ENCODE measurements around the gene COG5. TPM values are rescaled to one million over a fixed set of nuclear protein-coding genes. Genes with fewer than 3 reads are reported as not detected.

The COG5 gene
- total RNA-seq, 2 experiments from 2014 or later: 38.9 to 40.7 TPM

GRCh38 chr7:107364787-107365186 lies 198.9 kb downstream of the COG5 start:
- intact Hi-C loops (cut with micrococcal nuclease): no loop called here
- ChIA-PET POLR2A (no interaction called here), CTCF (no interaction called here)
- H3K27ac Mint-ChIP-seq: no peak overlapping the region
- H3K27me3 Mint-ChIP-seq: no peaks in the 10 kb centered on the region
- DNase-seq: no peak
- H3K9me3 Mint-ChIP-seq: peaks cover 8% of the 10 kb centered on the region
- H3K4me1 Mint-ChIP-seq (ENCODE audit: low read depth): no peaks in the 10 kb centered on the region
- peaks cover 30% of the 10 kb centered on the region for H3K36me3 Mint-ChIP-seq
- no peak overlapping the region for H3K4me3 Mint-ChIP-seq

DNA sequence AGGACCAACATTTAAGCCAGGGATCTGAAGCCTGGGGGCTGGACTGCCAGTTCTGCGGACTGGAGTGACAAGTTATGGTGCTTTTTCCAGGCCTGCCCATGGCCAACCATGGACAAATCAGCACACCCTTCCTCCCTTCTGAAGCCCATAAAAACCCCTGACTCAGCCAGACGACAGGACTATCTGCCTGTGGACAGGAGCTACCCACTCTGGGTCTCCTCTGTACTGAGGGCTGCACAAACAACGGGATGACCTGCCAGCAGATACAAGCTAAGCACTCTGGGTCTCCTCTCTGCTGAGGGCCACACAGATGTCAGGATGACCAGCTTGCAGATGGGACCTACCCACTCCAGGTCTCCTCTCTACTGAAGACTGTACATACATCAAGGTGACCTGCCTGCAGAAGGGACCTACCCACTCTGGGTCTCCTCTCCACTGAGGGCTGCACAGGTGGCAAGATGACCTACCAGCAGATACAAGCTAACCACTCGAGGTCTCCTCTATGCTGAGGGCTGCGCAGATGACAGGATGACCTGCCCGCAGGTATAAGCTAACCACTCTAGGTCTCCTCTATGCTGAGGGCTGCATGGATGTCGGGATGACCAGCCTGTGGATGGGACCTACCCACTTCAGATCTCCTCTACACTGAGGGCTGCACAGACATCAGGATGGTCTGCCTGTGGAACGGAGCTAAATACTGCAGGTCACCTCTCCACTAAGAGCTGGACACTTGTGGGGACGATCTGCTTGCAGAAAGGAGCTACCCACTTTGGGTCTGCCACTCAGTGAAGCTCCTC lies 204.0 kb downstream of the COG5 start:
- Mint-ChIP-seq H3K4me3 (no peak overlapping the region), H3K36me3 (peaks cover 41% of the 10 kb centered on the region), H3K27ac (no peak overlapping the region), H3K27me3 (no peaks in the 10 kb centered on the region), H3K4me1 (ENCODE audit: low read depth) (no peaks in the 10 kb centered on the region), H3K9me3 (peaks cover 8% of the 10 kb centered on the region)
- ChIA-PET CTCF (no interaction called here), POLR2A (no interaction called here)
- no peak for DNase-seq
- intact Hi-C loops (cut with micrococcal nuclease): no loop called here

DNA sequence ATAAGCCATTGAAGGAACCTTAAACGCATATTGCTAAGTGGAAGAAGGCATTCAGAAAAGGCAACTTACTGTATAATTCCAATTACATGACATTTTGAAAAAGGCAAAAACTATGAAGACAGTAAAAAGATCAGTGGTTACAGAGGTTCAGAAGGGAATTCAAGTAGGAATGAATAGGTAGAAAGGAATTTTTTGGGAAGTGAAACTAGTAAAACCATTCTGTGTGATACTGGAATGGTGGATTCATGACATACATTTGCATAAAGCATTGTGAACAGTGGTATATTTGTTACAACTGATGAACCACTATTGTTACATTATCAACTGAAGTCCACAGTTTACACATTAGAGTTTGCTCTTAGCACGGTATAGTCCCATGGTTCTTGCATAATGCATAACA lies 208.1 kb downstream of the COG5 start:
- no peak for DNase-seq
- ChIA-PET CTCF (no interaction called here), POLR2A (no interaction called here)
- H3K27me3 Mint-ChIP-seq: no peaks in the 10 kb centered on the region
- no peaks in the 10 kb centered on the region for H3K4me1 Mint-ChIP-seq (ENCODE audit: low read depth)
- intact Hi-C loops (cut with micrococcal nuclease): no loop called here
- H3K36me3 Mint-ChIP-seq: peaks cover 28% of the 10 kb centered on the region
- H3K27ac Mint-ChIP-seq: no peak overlapping the region
- no peak overlapping the region for H3K4me3 Mint-ChIP-seq
- peaks cover 7% of the 10 kb centered on the region for H3K9me3 Mint-ChIP-seq

DNA sequence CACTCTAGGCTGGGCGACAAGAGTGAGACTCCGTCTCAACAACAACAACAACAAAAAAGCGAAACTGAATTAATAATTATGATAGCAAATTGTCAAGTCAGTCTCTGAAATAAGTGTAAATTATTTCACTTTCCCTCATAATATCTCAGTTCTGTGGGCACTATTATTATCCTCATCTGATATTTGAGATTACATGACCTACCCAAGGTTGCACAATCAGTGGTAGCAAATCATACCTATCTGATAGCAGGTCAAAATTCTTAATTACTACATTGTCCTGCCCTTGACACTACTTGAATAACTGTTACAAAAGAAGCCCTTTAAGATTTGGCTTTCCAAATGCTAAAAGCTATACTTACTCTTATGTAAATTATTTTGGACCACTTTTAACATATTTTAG lies 209.1 kb downstream of the COG5 start:
- Mint-ChIP-seq H3K4me1 (ENCODE audit: low read depth) (no peaks in the 10 kb centered on the region), H3K27ac (no peak overlapping the region), H3K36me3 (peaks cover 18% of the 10 kb centered on the region), H3K9me3 (no peaks in the 10 kb centered on the region), H3K27me3 (no peaks in the 10 kb centered on the region), H3K4me3 (no peak overlapping the region)
- intact Hi-C loops (cut with micrococcal nuclease): no loop called here
- ChIA-PET POLR2A (no interaction called here), CTCF (no interaction called here)
- no peak for DNase-seq

DNA sequence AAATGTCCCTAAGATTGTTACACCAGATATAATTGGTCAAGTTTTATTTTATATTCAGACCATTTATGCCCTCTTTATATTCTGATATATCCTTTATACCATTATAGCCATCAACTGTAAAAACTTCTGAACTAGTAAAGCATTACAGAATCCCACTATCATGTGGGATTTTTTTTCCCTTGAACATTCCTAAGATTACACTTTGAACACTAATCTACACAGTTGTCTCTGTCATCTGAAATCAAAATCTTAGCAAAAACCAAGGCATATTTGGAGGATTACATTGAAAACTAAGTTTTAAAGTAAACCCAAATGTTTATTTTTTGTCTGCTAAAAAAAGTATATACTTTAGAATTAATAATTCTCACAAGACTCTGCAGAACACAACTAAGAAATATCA lies 210.0 kb downstream of the COG5 start:
- H3K9me3 Mint-ChIP-seq: no peaks in the 10 kb centered on the region
- intact Hi-C loops (cut with micrococcal nuclease): no loop called here
- ChIA-PET CTCF (no interaction called here), POLR2A (no interaction called here)
- H3K4me1 Mint-ChIP-seq (ENCODE audit: low read depth): no peaks in the 10 kb centered on the region
- H3K36me3 Mint-ChIP-seq: peaks cover 14% of the 10 kb centered on the region
- no peak overlapping the region for H3K4me3 Mint-ChIP-seq
- no peaks in the 10 kb centered on the region for H3K27me3 Mint-ChIP-seq
- no peak for DNase-seq
- H3K27ac Mint-ChIP-seq: no peak overlapping the region

DNA sequence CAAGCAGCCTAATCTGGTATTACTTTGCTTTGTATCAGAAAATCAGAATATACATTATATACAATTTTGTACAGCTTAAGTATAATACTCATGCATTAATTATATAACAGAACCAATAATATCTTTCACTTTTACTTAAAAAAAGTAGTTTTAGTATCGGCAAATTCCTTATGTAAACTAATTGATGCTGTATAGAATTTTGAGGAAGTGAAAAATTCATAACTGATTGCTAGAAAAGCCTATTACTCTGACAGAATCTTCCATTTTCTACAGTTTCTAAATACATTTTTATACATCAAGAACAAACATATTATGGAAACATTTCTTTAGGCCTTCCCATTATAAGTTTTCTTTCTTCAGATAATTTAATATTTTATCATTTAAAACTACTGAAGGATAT lies 217.8 kb downstream of the COG5 start:
- ChIA-PET CTCF (no interaction called here), POLR2A (no interaction called here)
- Mint-ChIP-seq H3K27me3 (no peaks in the 10 kb centered on the region), H3K27ac (no peak overlapping the region), H3K36me3 (peaks cover 26% of the 10 kb centered on the region), H3K9me3 (peaks cover 16% of the 10 kb centered on the region), H3K4me1 (ENCODE audit: low read depth) (peaks cover 2% of the 10 kb centered on the region), H3K4me3 (no peak overlapping the region)
- DNase-seq: no peak
- intact Hi-C loops (cut with micrococcal nuclease): no loop called here

DNA sequence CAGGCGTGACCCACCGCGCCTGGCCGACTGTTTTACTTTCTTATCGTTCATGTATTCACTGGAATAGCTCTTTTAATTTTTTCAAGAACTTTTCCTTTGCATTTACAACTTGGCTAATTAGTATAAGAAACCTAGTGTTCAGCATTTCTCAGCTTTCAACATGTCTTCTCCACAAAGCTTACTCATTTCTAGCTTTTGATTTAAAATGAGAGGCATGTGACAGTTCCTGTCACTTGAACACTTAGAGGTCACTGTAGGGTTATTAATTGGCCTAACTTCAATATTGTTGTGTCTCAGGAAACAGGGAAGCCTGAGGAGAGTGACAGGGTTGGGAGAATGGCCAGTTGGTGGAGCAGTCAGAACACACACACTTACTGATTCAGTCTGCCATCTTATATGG lies 218.9 kb downstream of the COG5 start:
- POLR2A ChIA-PET: no interaction called here
- no peak for DNase-seq
- Mint-ChIP-seq H3K4me3 (no peak overlapping the region), H3K27ac (no peak overlapping the region), H3K9me3 (peaks cover 16% of the 10 kb centered on the region), H3K36me3 (peaks cover 28% of the 10 kb centered on the region), H3K27me3 (no peaks in the 10 kb centered on the region), H3K4me1 (ENCODE audit: low read depth) (peaks cover 7% of the 10 kb centered on the region)
- intact Hi-C loops (cut with micrococcal nuclease): no loop called here
- CTCF ChIA-PET: interaction anchor here (0.6 to 1.0 kb wide), 2 partner anchors 52 to 69 kb away, joined by 3 read pairs; no protein-coding TSS in a partner anchor

GRCh38 chr7:107344286-107344685 lies 219.4 kb downstream of the COG5 start:
- Mint-ChIP-seq H3K4me1 (ENCODE audit: low read depth) (peaks cover 7% of the 10 kb centered on the region), H3K9me3 (peaks cover 16% of the 10 kb centered on the region), H3K27me3 (no peaks in the 10 kb centered on the region), H3K36me3 (peaks cover 28% of the 10 kb centered on the region), H3K27ac (no peak overlapping the region), H3K4me3 (no peak overlapping the region)
- DNase-seq: no peak
- CTCF ChIA-PET: interaction anchor here (1.0 kb wide), 1 partner anchor 52 kb away, joined by 3 read pairs; no protein-coding TSS in a partner anchor
- POLR2A ChIA-PET: no interaction called here
- intact Hi-C loops (cut with micrococcal nuclease): no loop called here

GRCh38 chr7:107338080-107338479 lies 225.6 kb downstream of the COG5 start:
- ChIA-PET POLR2A (no interaction called here), CTCF (no interaction called here)
- H3K4me3 Mint-ChIP-seq: no peak overlapping the region
- H3K36me3 Mint-ChIP-seq: peaks cover 15% of the 10 kb centered on the region
- H3K27ac Mint-ChIP-seq: no peak overlapping the region
- intact Hi-C loops (cut with micrococcal nuclease): no loop called here
- DNase-seq: no peak
- peaks cover 12% of the 10 kb centered on the region for H3K4me1 Mint-ChIP-seq (ENCODE audit: low read depth)
- H3K9me3 Mint-ChIP-seq: peaks cover 19% of the 10 kb centered on the region
- no peaks in the 10 kb centered on the region for H3K27me3 Mint-ChIP-seq

DNA sequence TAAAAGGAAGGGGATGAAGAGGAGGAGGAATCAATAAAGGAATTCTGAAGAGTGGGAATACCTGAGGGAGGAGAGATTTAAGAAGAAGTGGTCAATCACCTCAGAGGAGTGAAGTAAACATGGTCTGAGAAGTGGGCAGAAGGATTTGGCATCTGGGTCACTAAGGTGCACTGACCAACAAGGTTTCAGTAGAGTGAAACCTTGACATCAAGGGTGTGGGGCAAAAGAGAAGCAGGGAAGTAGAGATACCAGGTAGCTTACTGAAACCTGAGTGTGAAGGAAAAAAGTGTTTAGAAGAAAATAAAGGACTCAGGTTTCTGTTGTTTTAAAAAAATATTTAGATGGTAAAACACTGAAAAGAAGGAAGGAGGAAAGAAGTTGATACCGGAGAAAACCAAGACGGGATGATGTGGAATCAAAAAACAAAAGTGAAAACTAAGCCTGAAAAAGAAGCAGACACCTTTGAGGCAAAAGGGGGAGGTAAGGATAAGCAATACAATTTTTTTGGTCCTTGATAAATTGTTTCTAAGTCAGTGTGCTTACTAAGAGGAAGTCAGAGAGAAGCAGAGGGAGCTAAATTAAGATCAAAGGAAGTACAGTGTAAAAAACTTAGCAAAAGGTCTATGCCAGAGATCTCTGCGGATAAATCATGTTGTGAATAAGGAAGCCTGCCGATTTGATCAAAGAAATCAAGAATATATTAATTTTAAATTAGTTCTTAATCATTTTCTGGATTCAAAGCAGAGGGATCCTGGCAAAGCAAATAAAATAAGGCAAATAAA lies 231.0 kb downstream of the COG5 start:
- intact Hi-C loops (cut with micrococcal nuclease): no loop called here
- ChIA-PET CTCF (no interaction called here), POLR2A (no interaction called here)
- DNase-seq: no peak
- H3K4me3 Mint-ChIP-seq: no peak overlapping the region
- no peaks in the 10 kb centered on the region for H3K27me3 Mint-ChIP-seq
- H3K27ac Mint-ChIP-seq: no peak overlapping the region
- peaks cover 11% of the 10 kb centered on the region for H3K4me1 Mint-ChIP-seq (ENCODE audit: low read depth)
- H3K36me3 Mint-ChIP-seq: peaks cover 2% of the 10 kb centered on the region
- no peaks in the 10 kb centered on the region for H3K9me3 Mint-ChIP-seq

GRCh38 chr7:107330478-107330877 lies 233.2 kb downstream of the COG5 start:
- intact Hi-C loops (cut with micrococcal nuclease): no loop called here
- H3K36me3 Mint-ChIP-seq: peaks cover 8% of the 10 kb centered on the region
- H3K4me1 Mint-ChIP-seq (ENCODE audit: low read depth): peaks cover 12% of the 10 kb centered on the region
- H3K27ac Mint-ChIP-seq: no peak overlapping the region
- H3K4me3 Mint-ChIP-seq: no peak overlapping the region
- ChIA-PET CTCF (no interaction called here), POLR2A (no interaction called here)
- no peak for DNase-seq
- peaks cover 4% of the 10 kb centered on the region for H3K9me3 Mint-ChIP-seq
- H3K27me3 Mint-ChIP-seq: no peaks in the 10 kb centered on the region

DNA sequence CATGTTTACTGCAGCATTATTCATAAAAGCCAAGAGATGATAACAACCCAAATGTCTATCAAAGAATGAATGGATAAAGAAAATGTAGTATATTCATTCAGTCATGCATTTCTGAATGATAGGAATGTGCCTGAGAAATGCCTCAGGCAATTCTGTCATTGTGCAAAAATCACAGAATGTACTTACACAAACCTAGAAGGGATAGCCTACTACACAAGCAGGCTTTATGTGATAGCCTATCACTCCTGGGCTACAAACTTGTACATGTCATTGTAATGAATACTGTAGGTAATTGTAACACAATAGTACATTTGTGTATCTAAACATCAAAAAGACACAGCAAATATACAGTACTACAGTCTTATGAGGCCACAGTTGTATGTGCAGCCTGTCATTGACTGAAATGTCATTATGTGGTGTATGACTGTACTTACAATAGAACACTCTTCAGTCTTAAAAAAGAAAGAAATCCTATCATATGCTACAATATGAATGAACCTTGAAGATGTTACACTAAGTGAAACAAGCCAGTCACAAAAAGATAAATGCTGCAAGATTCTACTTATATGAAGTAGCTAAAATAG lies 235.6 kb downstream of the COG5 start:
- CTCF ChIA-PET: no interaction called here
- H3K9me3 Mint-ChIP-seq: peaks cover 4% of the 10 kb centered on the region
- H3K4me1 Mint-ChIP-seq (ENCODE audit: low read depth): peaks cover 7% of the 10 kb centered on the region
- no peak overlapping the region for H3K27ac Mint-ChIP-seq
- H3K4me3 Mint-ChIP-seq: no peak overlapping the region
- no peaks in the 10 kb centered on the region for H3K27me3 Mint-ChIP-seq
- H3K36me3 Mint-ChIP-seq: peaks cover 8% of the 10 kb centered on the region
- POLR2A ChIA-PET: no interaction called here
- no peak for DNase-seq
- intact Hi-C loops (cut with micrococcal nuclease): no loop called here

- Mint-ChIP-seq H3K27ac (no peak overlapping the region), H3K9me3 (peaks cover 4% of the 10 kb centered on the region), H3K4me3 (no peak overlapping the region), H3K4me1 (ENCODE audit: low read depth) (peaks cover 1% of the 10 kb centered on the region), H3K27me3 (no peaks in the 10 kb centered on the region), H3K36me3 (peaks cover 19% of the 10 kb centered on the region)
- intact Hi-C loops (cut with micrococcal nuclease): no loop called here
- ChIA-PET POLR2A (no interaction called here), CTCF (no interaction called here)
- DNase-seq: no peak
These were observed 237.7 kb downstream of the COG5 start for GRCh38 chr7:107326061-107326460.
